SK-N-SH treated with all-trans-retinoic acid at 6 μM for 48 hours (cell line): ENCODE results near the gene PNPLA6.

Experiments used
- CSDC2 ChIP-seq: fragments of 250-450 bp; sonication (Bioruptor Pico); IDR thresholded peaks from 2 replicates; pipeline ENCODE4 v1.5.0; 2020; ENCODE audit warnings: mild to moderate bottlenecking, moderate library complexity
- ESRRG ChIP-seq: fragments of 250-450 bp; sonication (Bioruptor Pico); IDR thresholded peaks from 2 replicates; pipeline ENCODE4 v1.6.1; 2021; ENCODE audit warnings: mild to moderate bottlenecking
- GLIS3 ChIP-seq: fragments of 250-450 bp; sonication (Bioruptor Pico); IDR thresholded peaks from 2 replicates; pipeline ENCODE4 v1.5.0; 2020; ENCODE audit warnings: mild to moderate bottlenecking, moderate library complexity
- ISL1 ChIP-seq: fragments of 250-450 bp; sonication (Bioruptor Pico); IDR thresholded peaks from 2 replicates; pipeline ENCODE4 v2.1.2; 2022; ENCODE audit warnings: mild to moderate bottlenecking, moderate library complexity
- OSR1 ChIP-seq: fragments of 250-450 bp; sonication (Bioruptor Pico); IDR thresholded peaks from 2 replicates; pipeline ENCODE4 v1.8.0; 2022; ENCODE audit warnings: moderate library complexity, mild to moderate bottlenecking, inconsistent platforms
- SNAI2 ChIP-seq: fragments of 250-450 bp; sonication (Bioruptor Pico); IDR thresholded peaks from 2 replicates; pipeline ENCODE4 v1.5.0; 2020; ENCODE audit warnings: mild to moderate bottlenecking, moderate library complexity
- TOX ChIP-seq: fragments of 250-450 bp; sonication (Bioruptor Pico); IDR thresholded peaks from 2 replicates; pipeline ENCODE4 v1.8.0; 2021; ENCODE audit warnings: mild to moderate bottlenecking, moderate library complexity, borderline replicate concordance
- ZFP30 ChIP-seq: fragments of 450-650 bp; formaldehyde crosslinking; IDR thresholded peaks from 2 replicates; pipeline ENCODE4 v1.5.0; 2022; ENCODE audit warnings: mild to moderate bottlenecking, moderate library complexity
- ZNF8 ChIP-seq: fragments of 450-650 bp; formaldehyde crosslinking; IDR thresholded peaks from 2 replicates; pipeline ENCODE4 v1.5.0; 2020; ENCODE audit warnings: mild to moderate bottlenecking, moderate library complexity
- TF ChIP-seq, protein P1 (sequence below): fragments of 250-450 bp; sonication (Bioruptor Pico); IDR thresholded peaks from 2 replicates; pipeline ENCODE4 v1.5.0; 2020; ENCODE audit warnings: mild to moderate bottlenecking, moderate library complexity
- TF ChIP-seq, protein P2 (sequence below): fragments of 250-450 bp; sonication (Bioruptor Pico); IDR thresholded peaks from 2 replicates; pipeline ENCODE4 v1.8.0; 2020; ENCODE audit warnings: mild to moderate bottlenecking, moderate library complexity, borderline replicate concordance
- TF ChIP-seq, protein P3 (sequence below): fragments of 250-450 bp; sonication (Bioruptor Pico); IDR thresholded peaks from 2 replicates; pipeline ENCODE4 v1.8.0; 2021; ENCODE audit warnings: low read depth, mild to moderate bottlenecking, moderate library complexity, borderline replicate concordance

DNA sequence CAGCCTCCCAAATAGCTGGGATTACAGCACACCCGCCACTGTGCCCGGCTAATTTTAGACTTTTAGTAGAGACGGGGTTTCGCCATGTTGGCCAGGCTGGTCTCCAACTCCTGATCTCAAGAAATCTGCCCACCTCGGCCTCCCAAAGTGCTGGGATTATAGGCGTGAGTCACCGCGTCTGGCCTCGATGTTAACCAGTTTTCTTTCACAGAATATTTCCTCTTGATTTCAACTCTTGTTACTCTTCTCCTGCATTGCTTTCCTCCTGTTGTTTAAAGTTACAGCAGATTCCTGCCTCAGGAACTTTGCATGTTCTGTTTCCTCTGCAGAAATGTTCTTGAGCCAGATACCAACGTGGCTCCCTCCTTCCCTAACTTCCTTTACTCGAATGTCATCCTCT, 43.0 kb upstream of the PNPLA6 start:
- TF ChIP-seq, protein P1, sequence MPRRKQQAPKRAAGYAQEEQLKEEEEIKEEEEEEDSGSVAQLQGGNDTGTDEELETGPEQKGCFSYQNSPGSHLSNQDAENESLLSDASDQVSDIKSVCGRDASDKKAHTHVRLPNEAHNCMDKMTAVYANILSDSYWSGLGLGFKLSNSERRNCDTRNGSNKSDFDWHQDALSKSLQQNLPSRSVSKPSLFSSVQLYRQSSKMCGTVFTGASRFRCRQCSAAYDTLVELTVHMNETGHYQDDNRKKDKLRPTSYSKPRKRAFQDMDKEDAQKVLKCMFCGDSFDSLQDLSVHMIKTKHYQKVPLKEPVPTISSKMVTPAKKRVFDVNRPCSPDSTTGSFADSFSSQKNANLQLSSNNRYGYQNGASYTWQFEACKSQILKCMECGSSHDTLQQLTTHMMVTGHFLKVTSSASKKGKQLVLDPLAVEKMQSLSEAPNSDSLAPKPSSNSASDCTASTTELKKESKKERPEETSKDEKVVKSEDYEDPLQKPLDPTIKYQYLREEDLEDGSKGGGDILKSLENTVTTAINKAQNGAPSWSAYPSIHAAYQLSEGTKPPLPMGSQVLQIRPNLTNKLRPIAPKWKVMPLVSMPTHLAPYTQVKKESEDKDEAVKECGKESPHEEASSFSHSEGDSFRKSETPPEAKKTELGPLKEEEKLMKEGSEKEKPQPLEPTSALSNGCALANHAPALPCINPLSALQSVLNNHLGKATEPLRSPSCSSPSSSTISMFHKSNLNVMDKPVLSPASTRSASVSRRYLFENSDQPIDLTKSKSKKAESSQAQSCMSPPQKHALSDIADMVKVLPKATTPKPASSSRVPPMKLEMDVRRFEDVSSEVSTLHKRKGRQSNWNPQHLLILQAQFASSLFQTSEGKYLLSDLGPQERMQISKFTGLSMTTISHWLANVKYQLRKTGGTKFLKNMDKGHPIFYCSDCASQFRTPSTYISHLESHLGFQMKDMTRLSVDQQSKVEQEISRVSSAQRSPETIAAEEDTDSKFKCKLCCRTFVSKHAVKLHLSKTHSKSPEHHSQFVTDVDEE (CRISPR knock-in tag): no peak
- TF ChIP-seq ISL1 (CRISPR knock-in tag) (no peak), ZFP30 (CRISPR knock-in tag) (no peak), SNAI2 (CRISPR knock-in tag) (no peak), ZNF8 (no peak), ESRRG (CRISPR knock-in tag) (no peak), OSR1 (CRISPR knock-in tag) (no peak), CSDC2 (CRISPR knock-in tag) (no peak), GLIS3 (CRISPR knock-in tag) (no peak), TOX (CRISPR knock-in tag) (no peak)
- TF ChIP-seq, protein P2, sequence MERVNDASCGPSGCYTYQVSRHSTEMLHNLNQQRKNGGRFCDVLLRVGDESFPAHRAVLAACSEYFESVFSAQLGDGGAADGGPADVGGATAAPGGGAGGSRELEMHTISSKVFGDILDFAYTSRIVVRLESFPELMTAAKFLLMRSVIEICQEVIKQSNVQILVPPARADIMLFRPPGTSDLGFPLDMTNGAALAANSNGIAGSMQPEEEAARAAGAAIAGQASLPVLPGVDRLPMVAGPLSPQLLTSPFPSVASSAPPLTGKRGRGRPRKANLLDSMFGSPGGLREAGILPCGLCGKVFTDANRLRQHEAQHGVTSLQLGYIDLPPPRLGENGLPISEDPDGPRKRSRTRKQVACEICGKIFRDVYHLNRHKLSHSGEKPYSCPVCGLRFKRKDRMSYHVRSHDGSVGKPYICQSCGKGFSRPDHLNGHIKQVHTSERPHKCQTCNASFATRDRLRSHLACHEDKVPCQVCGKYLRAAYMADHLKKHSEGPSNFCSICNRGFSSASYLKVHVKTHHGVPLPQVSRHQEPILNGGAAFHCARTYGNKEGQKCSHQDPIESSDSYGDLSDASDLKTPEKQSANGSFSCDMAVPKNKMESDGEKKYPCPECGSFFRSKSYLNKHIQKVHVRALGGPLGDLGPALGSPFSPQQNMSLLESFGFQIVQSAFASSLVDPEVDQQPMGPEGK (CRISPR knock-in tag): no peak
- TF ChIP-seq, protein P3, sequence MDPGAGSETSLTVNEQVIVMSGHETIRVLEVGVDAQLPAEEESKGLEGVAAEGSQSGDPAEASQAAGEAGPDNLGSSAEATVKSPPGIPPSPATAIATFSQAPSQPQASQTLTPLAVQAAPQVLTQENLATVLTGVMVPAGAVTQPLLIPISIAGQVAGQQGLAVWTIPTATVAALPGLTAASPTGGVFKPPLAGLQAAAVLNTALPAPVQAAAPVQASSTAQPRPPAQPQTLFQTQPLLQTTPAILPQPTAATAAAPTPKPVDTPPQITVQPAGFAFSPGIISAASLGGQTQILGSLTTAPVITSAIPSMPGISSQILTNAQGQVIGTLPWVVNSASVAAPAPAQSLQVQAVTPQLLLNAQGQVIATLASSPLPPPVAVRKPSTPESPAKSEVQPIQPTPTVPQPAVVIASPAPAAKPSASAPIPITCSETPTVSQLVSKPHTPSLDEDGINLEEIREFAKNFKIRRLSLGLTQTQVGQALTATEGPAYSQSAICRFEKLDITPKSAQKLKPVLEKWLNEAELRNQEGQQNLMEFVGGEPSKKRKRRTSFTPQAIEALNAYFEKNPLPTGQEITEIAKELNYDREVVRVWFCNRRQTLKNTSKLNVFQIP (CRISPR knock-in tag): no peak
